Gastroesophageal sphincter (tissue), 3 donors: ENCODE data around the gene OCA2.

Experiments used
- POLR2A ChIP-seq, 2 donors: fragments of 450-650 bp; IDR thresholded peaks; one replicate each; pipeline ENCODE4 v1.6.1; 2017; ENCODE audit warnings: antibody characterized with exemption in 2 of 2, mild to moderate bottlenecking in 2 of 2, moderate library complexity in 1 of 2
- POLR2AphosphoS5 ChIP-seq: sonication (generic); formaldehyde crosslinking; IDR thresholded peaks from one replicate; pipeline ENCODE4 v1.6.1; 2017; ENCODE audit warnings: antibody characterized with exemption
- TF ChIP-seq, protein P1 (sequence below), 4 experiments: fragments of 200-600 bp in 2 of 4; fragments of 450-650 bp in 2 of 4; sonication (generic) in 1 of 4; IDR thresholded peaks; one replicate each; pipeline ENCODE4 v1.5.1; 2017 to 2019; ENCODE audit warnings: antibody characterized with exemption in 4 of 4, mild to moderate bottlenecking in 2 of 4, moderate library complexity in 2 of 4

DNA sequence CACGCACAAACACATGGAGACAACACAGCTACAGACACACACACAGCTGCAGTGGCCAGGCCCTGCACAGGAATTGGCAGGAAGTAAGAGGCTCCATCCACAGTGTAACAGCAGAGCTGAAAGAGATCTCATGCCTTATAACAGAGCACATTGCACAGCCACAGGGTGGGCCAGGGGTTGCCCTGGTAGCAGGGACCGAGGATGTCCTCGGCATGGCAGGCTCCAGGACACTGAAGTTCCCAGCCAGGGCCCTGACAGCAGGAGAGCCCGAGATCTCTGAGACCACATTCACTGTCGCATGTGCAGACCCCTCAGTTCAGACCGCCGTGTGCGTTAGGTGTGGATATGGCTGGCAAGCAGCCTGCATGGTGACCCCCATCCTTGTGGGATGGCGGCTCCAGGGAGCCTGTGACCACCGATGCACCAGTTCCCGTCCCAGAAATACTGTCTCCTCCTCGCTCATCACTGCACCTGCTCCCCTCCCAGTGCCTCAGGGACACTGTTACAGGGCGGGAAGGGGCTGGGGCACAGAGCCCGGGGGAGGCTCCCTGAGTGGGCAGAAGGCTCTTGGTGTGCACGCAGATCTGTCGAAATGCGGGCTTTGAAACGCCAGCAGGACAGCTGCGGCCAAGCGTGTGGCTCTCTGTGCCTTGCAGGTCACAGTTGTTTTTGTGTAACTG lies 1.5 kb upstream of the OCA2 start:
- TF ChIP-seq, protein P1, sequence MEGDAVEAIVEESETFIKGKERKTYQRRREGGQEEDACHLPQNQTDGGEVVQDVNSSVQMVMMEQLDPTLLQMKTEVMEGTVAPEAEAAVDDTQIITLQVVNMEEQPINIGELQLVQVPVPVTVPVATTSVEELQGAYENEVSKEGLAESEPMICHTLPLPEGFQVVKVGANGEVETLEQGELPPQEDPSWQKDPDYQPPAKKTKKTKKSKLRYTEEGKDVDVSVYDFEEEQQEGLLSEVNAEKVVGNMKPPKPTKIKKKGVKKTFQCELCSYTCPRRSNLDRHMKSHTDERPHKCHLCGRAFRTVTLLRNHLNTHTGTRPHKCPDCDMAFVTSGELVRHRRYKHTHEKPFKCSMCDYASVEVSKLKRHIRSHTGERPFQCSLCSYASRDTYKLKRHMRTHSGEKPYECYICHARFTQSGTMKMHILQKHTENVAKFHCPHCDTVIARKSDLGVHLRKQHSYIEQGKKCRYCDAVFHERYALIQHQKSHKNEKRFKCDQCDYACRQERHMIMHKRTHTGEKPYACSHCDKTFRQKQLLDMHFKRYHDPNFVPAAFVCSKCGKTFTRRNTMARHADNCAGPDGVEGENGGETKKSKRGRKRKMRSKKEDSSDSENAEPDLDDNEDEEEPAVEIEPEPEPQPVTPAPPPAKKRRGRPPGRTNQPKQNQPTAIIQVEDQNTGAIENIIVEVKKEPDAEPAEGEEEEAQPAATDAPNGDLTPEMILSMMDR (IDR thresholded peaks at IDR 0.05), result no peak
- TF ChIP-seq POLR2A (IDR thresholded peaks at IDR 0.05), result no peak
- TF ChIP-seq POLR2AphosphoS5, result no peak
